IgD-negative memory B cell (primary cell): ENCODE results near the gene RFX2. TPM values are rescaled to one million over a fixed set of nuclear protein-coding genes. Genes with fewer than 3 reads are reported as not detected.
"Not testable (repeated sequence)": the region's sequence is repeated elsewhere in the genome, so short reads cannot be mapped to it uniquely, and the experiment has no call there.

Experiments used
- H3K27ac Mint-ChIP-seq, 3 donors: one replicate each; pipeline ENCODE4 v1.8.0; 2020 to 2022; ENCODE audit warnings: mild to moderate bottlenecking in 3 of 3, mixed read lengths in 3 of 3, moderate library complexity in 1 of 3
- H3K27me3 Mint-ChIP-seq: one replicate; pipeline ENCODE4 v1.8.0; 2021; ENCODE audit warnings: mixed read lengths
- H3K36me3 Mint-ChIP-seq: one replicate; pipeline ENCODE4 v1.8.0; 2020; ENCODE audit warnings: mild to moderate bottlenecking, mixed read lengths
- H3K4me1 Mint-ChIP-seq, 3 donors: one replicate each; pipeline ENCODE4 v1.8.0; 2020 to 2022; ENCODE audit warnings: mixed read lengths in 3 of 3, mild to moderate bottlenecking in 1 of 3
- H3K4me3 Mint-ChIP-seq, 4 donors: one replicate each; pipeline ENCODE4 v1.8.0; 2020 to 2022; ENCODE audit warnings: mild to moderate bottlenecking in 4 of 4, mixed read lengths in 4 of 4, moderate library complexity in 3 of 4
- H3K9me3 Mint-ChIP-seq, 3 donors: one replicate each; pipeline ENCODE4 v1.8.0; 2020 to 2021; ENCODE audit warnings: mixed read lengths in 3 of 3, mild to moderate bottlenecking in 1 of 3
- polyA plus RNA-seq: library from polyadenylated mRNA; unstranded; fragments of 300-500 nt; fragmentation: Illumina TruSeq; gene quantifications from one replicate; pipeline ENCODE4 v1.2.3, GENCODE V29; 2021

RFX2 gene
- polyA plus RNA-seq, 1 donor from 2014 or later: 3.1 TPM

DNA sequence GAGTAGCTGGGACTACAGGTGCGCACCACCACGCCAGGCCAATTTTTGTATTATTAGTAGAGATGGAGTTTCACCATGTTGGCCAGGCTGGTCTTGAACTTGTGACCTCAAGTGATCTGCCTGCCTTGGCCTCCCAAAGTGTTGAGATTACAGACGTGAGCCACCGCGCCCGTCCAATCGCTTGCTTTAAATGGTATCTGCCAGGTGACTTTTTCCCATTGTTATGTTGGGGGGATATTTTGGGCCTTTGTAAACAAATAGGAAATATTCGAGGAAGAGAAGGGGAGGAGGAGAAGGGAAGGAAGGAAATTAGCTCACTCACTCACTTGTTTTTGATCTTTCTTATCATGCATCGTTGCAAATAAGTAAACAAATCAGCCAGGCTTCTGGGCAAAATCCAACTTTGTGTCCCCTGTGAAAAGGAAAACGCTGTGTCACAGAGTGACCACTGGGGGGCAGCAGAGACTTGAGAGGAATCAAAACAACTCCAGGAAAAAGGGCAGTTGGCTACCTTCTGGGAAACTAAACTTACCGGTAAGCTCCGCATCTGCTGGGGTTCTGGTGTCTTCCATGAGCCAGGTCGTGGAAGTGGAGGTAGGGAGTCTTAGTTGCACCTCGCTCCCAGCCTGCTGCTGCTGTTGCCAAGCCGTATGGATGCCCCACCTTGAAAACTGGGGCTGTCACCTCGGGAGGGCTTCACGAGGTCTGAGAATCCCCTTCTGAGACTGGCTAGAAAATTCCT lies 123.1 kb downstream of the RFX2 start:
- no peaks in the 10 kb centered on the region for H3K36me3 Mint-ChIP-seq
- H3K4me3 Mint-ChIP-seq: peak overlapping the region; percentile 28 to 84 (median 78)
- peaks cover 4% of the 10 kb centered on the region for H3K27me3 Mint-ChIP-seq
- peak overlapping the region in 1 of 3 donors; percentile 14 for H3K27ac Mint-ChIP-seq
- H3K9me3 Mint-ChIP-seq: no peaks in the 10 kb centered on the region
- peaks cover 2 to 10% (median 7%) of the 10 kb centered on the region in 3 donors for H3K4me1 Mint-ChIP-seq

DNA sequence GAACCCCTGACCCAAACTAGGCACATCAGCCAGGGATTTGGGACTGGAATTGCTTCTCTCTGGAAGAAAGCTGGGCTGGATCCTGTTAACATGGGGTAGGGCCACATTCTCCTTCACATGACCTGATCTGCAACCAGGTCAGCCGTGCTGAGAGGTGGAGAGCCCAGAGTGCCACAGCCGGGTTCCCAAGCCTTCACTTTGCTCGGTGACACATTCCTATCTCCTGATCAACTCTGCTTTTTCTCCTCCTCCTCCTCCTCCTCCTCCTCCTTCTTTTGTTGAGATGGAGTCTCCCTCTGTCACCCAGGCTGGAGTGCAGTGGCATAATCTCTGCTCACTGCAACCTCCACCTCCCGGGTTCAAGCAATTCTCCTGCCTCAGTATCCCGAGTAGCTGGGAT lies 124.5 kb downstream of the RFX2 start:
- not testable (repeated sequence) for H3K9me3 Mint-ChIP-seq, H3K36me3 Mint-ChIP-seq, H3K27me3 Mint-ChIP-seq, H3K4me1 Mint-ChIP-seq, H3K27ac Mint-ChIP-seq, H3K4me3 Mint-ChIP-seq

DNA sequence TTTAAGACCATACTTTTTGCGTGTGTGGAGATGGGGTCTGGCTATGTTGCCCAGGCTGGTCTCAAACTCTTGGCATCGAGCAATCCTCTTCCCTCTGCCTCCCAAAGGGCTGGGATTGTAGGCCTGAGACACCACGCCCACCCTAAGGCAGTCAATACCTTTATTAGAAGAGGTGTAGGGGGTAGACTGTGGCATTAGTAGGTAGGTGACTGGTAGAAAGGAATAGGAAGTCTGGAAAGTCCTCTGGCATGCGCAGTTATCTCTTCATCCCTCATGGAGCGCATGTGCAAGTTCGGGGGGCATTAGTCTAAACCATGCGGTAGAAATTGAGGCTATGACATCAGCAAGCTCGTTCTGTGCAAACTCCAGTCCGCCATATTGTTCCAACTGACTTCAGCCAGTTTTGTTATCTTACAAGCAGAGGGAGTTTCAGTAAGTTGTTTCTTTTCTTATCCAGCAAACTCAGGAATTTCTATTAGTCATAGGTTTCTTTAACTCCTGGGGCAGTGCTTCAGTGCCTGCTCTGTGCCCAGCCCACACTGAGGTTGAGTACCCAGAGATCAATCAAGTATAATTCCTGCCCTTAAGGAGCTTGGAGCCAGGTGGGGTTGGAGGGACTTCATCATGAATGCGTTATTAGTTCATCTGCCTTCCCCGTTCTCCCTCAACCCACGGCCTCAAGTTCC lies 125.1 kb downstream of the RFX2 start:
- Mint-ChIP-seq H3K27ac (no peak overlapping the region), H3K4me3 (peak overlapping the region in 1 of 4 donors; percentile 13), H3K4me1 (peaks cover 2 to 10% (median 7%) of the 10 kb centered on the region in 3 donors), H3K27me3 (peaks cover 4% of the 10 kb centered on the region), H3K9me3 (no peaks in the 10 kb centered on the region), H3K36me3 (no peaks in the 10 kb centered on the region)

GRCh38 chr19:5984600-5984999 lies 125.7 kb downstream of the RFX2 start:
- peak overlapping the region in 1 of 3 donors; percentile 0 for H3K27ac Mint-ChIP-seq
- no peaks in the 10 kb centered on the region for H3K36me3 Mint-ChIP-seq
- no peak overlapping the region for H3K4me3 Mint-ChIP-seq
- peaks cover 4% of the 10 kb centered on the region for H3K27me3 Mint-ChIP-seq
- H3K9me3 Mint-ChIP-seq: no peaks in the 10 kb centered on the region
- peaks cover 5 to 10% (median 7%) of the 10 kb centered on the region in 3 donors for H3K4me1 Mint-ChIP-seq

GRCh38 chr19:5983367-5983955 lies 126.8 kb downstream of the RFX2 start:
- Mint-ChIP-seq H3K36me3 (no peaks in the 10 kb centered on the region), H3K9me3 (no peaks in the 10 kb centered on the region), H3K27ac (no peak overlapping the region), H3K27me3 (peaks cover under 1% of the 10 kb centered on the region), H3K4me1 (peaks cover 6 to 16% (median 7%) of the 10 kb centered on the region in 3 donors), H3K4me3 (no peak overlapping the region)

DNA sequence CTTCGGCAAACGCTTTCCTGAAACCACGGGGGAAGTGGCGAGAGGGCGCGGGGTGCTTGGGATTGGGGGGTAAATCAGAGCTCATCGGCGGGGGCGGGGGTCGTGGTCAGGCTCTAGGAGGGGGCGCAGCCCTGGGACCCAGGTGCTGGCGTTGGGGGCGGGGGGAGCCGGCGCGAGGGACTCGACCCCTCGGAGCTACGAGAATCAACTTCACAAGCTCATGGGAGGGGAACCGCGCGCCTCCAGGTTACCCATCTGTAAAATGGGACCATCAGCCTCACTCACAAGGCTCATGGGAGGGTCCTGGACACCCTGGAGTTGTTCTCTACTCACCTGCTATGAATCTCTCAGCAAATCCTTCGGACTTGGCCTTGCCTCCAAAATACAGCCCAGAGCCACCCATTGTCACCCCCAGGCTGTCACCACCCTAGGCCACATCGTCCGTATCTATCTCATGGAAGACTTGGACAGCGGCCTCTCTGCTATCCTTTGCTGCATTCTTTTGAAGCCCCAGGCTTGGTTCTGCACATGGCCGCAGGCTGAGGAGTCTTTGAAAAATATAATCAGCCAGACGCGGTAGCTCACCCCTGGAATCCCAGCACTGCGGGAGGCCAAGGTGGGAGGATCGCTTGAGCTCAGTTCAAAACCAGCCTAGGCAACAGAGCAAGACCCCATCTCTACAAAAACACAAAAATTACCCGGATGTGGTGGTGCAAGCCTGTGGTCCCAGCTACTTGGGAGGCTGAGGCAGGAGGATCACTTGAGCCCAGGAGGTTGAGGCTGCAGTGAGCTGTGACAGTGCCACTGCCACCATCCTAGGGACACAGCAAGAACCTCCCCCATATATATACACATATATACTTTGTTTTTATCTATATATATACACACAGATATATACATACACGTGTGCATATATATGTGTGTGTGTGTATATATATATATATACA lies 131.4 kb downstream of the RFX2 start:
- Mint-ChIP-seq H3K27me3 (peaks cover 1% of the 10 kb centered on the region), H3K9me3 (no peaks in the 10 kb centered on the region), H3K36me3 (peaks cover 2% of the 10 kb centered on the region), H3K27ac (peak overlapping the region in 2 of 3 donors; percentile 96 to 97), H3K4me3 (peak overlapping the region; percentile 91 to 98 (median 96)), H3K4me1 (peaks cover 31 to 34% (median 31%) of the 10 kb centered on the region in 3 donors)

DNA sequence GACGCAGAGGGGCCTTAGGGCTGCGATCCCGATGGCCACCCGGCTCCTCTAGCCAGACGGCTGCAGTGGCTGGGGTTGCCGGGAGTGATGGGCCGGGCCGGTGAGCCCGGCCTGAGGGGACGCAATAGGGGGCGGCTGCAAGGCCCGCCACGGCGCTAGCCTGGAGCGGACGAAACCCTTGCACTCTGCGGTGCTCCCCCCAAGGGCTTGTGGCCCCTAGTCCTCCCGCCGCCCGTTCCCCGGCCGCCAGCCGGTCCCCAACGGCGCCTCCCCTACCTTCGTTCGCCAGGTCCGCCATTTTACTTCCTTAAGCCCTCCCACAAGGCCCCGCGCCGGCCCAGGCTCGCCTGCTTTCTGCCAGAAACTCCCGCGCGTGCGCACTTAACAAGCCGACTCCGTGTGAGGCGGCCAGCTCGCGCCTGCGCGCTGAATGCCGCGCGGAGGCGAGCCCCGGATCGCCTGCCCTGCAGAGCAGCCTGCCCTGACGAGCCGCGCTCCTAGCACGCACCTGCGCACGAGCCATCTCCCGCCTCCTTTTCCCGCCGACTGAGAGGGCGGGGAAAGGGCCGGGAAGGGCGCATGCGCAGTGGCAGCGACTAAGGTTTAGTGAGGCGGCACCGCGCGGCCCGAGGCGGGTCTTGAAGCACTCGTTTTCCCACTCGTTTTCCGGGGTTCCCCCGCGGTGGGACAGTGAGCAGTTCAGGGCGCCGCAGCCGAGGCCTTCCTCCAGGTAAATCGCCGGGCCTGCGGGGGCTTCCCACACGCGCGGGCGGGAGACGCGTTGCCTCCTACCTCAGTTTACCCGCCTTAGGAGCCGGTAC lies 132.3 kb downstream of the RFX2 start, which contains the start of gene RANBP3:
RANBP3 (minus strand) TSS at position 356 of the 821 bp plus-strand sequence; CDS start at position 298, 58 bp downstream.
- peaks cover 1% of the 10 kb centered on the region for H3K27me3 Mint-ChIP-seq
- H3K4me1 Mint-ChIP-seq: peaks cover 31 to 36% (median 31%) of the 10 kb centered on the region in 3 donors
- peaks cover 2% of the 10 kb centered on the region for H3K36me3 Mint-ChIP-seq

DNA sequence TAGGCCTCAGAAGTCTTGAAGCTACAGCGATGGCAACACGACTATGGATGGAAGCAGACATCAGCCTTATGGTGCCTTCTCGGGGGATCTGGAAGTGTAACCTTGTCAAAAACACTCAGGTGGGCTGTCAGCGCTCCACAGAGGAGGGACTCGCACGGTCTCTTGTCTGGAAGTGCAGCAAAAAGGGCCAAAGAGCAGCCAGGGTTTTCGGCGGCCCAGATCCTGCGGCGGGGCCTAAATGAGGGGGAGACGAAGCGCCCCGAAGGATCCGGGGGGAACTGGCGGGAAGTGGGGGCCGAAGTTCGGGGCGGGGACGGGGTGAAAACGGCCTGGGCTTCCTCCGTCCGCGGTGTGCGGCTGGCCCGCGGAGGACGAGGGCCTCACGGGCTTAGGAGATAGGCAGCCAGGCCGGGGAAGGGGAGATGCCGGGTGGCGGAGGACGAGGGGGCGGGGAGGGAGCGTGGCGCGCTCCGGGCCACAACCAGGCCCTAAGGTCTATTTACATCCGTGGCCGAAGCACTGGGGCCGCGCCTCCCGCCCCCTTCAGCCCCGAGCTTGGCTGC lies 133.0 kb downstream of the RFX2 start:
- peak overlapping the region; percentile 91 to 98 (median 96) for H3K4me3 Mint-ChIP-seq
- no peaks in the 10 kb centered on the region for H3K9me3 Mint-ChIP-seq
- peaks cover 1% of the 10 kb centered on the region for H3K27me3 Mint-ChIP-seq
- peaks cover 2% of the 10 kb centered on the region for H3K36me3 Mint-ChIP-seq
- H3K4me1 Mint-ChIP-seq: peaks cover 31 to 39% (median 31%) of the 10 kb centered on the region in 3 donors
- peak overlapping the region; percentile 35 to 91 (median 73) for H3K27ac Mint-ChIP-seq

More for the DNA sequence above, 132.3 kb downstream of the RFX2 start, which contains the start of gene RANBP3:
- Mint-ChIP-seq H3K4me3 (peak within 1 kb of the TSS; percentile 91 to 98 (median 96)), H3K9me3 (no peaks in the 10 kb centered on the region), H3K27ac (peak within 1 kb of the TSS; percentile 96 to 97 (median 96))

GRCh38 chr19:5976768-5977167 lies 133.5 kb downstream of the RFX2 start:
- Mint-ChIP-seq H3K4me1 (peaks cover 31 to 42% (median 31%) of the 10 kb centered on the region in 3 donors), H3K4me3 (peak overlapping the region; percentile 91 to 98 (median 96)), H3K9me3 (no peaks in the 10 kb centered on the region), H3K36me3 (peaks cover 2% of the 10 kb centered on the region), H3K27ac (peak overlapping the region in 2 of 3 donors; percentile 73 to 91), H3K27me3 (peaks cover 1% of the 10 kb centered on the region)

GRCh38 chr19:5975388-5975728 lies 134.9 kb downstream of the RFX2 start:
- H3K4me3 Mint-ChIP-seq: peak overlapping the region; percentile 60 to 98 (median 81)
- peaks cover 31 to 50% (median 35%) of the 10 kb centered on the region in 3 donors for H3K4me1 Mint-ChIP-seq
- peaks cover 2% of the 10 kb centered on the region for H3K36me3 Mint-ChIP-seq
- H3K27ac Mint-ChIP-seq: peak overlapping the region; percentile 28 to 91 (median 75)
- peaks cover 1% of the 10 kb centered on the region for H3K27me3 Mint-ChIP-seq
- H3K9me3 Mint-ChIP-seq: no peaks in the 10 kb centered on the region

GRCh38 chr19:5974721-5975387 lies 135.4 kb downstream of the RFX2 start:
- Mint-ChIP-seq H3K9me3 (no peaks in the 10 kb centered on the region), H3K4me3 (peak overlapping the region; percentile 51 to 98 (median 81)), H3K4me1 (peaks cover 31 to 55% (median 39%) of the 10 kb centered on the region in 3 donors), H3K27ac (peak overlapping the region in 2 of 3 donors; percentile 28 to 75), H3K36me3 (peaks cover 2% of the 10 kb centered on the region), H3K27me3 (peaks cover 1% of the 10 kb centered on the region)

DNA sequence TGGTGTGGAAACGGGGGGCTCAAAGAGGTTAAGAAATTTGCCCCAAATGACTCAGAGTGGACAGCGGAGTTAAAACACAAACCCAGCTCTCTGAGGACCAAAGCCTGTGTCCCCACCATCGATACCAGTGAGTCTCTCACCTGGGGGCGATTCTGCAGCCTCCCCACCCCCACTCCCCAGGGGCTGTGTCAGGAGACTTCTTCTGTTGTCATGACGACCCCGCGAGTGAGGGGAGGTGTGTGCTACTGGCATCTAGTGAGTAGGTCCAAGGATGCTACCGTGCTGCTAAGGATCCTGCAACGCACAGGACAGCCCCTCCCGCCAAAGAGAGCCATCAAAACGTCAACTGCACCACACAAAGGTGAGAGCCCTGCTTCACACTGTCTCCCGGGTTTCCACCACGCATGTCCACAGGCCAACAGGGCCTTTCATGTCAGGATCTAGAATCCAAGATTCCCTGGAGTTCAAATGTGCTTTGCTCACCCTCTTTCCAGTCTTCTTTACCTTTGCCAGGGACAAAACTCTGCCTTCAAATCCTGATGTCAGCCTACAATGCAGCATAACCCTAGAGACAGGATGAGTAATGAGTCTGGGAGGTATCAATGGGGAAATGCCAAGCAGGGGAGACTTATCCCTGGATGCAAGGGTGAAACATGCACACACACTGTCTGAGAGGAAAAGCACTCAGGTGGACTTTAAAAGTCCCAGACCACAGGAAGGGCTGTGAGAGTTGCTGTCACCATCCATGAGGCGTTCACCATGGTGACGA lies 136.2 kb downstream of the RFX2 start:
- Mint-ChIP-seq H3K36me3 (peaks cover 2% of the 10 kb centered on the region), H3K27me3 (peaks cover 1% of the 10 kb centered on the region), H3K27ac (peak overlapping the region; percentile 28 to 75 (median 35)), H3K9me3 (no peaks in the 10 kb centered on the region), H3K4me1 (peaks cover 31 to 52% (median 36%) of the 10 kb centered on the region in 3 donors), H3K4me3 (peak overlapping the region in 2 of 4 donors; percentile 57 to 98)
